RWPE1 (cell line): ENCODE data around the gene CST8.

ENCODE experiments used
- CTCF ChIA-PET: fragments of 350-600 bp; sonication (Branson Sonifier 250); formaldehyde crosslinking; extraction: SDS; loops from one replicate; lab custom pipeline; 2021; lab: Yijun Ruan, JAX
- POLR2A ChIA-PET: fragments of 400-600 bp; formaldehyde crosslinking; extraction: SDS; loops from one replicate; lab custom pipeline; 2020; ENCODE audit warnings: antibody characterized with exemption; ENCODE audit not compliant: low non-redundant PET; lab: Yijun Ruan, JAX
- DNase-seq: peaks from one replicate; pipeline ENCODE4 v3.0.0; 2012; ENCODE audit warnings: low spot score
- H3K27ac ChIP-seq: fragments of 450-650 bp; 2 replicates; pipeline ENCODE4 v1.5.1; 2017
- TF ChIP-seq, protein P1 (sequence below): fragments of 450-650 bp; conservative IDR thresholded peaks from 2 replicates; pipeline ENCODE4 v1.5.1; 2017; ENCODE audit warnings: low read depth, mild to moderate bottlenecking

The CST8 gene

DNA sequence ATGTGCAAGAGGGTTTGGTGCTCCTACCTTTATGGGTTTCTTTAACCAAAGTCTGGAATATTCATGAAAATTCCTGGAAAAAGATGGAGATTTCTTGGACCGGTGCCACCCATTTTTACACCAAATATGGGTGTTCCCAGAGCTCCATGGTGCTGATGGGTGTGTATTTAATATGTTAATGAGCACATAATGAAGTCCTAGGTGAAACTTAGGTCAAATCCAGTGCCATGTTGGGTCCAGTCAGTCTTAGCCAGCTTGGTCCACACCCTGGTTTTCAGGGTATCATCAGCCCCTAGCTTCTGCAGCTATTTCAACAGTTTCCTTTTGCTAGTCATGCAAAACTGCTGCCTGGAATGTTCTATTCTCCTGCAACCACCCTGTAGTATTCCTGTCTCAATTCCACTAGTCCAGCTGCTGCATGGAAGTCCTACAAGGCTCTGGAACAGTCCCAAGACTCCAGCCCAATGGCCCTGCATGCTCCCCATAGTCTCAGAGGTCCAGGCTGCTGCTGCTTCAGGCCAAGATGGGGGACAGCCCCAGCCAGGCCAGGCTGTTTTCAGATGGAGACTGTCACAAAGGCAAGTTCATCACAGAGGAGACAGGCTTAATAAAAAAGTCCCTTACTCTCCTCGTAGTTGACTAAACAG, 45.5 kb downstream of the CST8 start:
- DNase-seq, result no peak
- ChIA-PET CTCF (no interaction called here), POLR2A (no interaction called here)
- TF ChIP-seq, protein P1, sequence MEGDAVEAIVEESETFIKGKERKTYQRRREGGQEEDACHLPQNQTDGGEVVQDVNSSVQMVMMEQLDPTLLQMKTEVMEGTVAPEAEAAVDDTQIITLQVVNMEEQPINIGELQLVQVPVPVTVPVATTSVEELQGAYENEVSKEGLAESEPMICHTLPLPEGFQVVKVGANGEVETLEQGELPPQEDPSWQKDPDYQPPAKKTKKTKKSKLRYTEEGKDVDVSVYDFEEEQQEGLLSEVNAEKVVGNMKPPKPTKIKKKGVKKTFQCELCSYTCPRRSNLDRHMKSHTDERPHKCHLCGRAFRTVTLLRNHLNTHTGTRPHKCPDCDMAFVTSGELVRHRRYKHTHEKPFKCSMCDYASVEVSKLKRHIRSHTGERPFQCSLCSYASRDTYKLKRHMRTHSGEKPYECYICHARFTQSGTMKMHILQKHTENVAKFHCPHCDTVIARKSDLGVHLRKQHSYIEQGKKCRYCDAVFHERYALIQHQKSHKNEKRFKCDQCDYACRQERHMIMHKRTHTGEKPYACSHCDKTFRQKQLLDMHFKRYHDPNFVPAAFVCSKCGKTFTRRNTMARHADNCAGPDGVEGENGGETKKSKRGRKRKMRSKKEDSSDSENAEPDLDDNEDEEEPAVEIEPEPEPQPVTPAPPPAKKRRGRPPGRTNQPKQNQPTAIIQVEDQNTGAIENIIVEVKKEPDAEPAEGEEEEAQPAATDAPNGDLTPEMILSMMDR, result no peak
- H3K27ac ChIP-seq, result no peak overlapping the region

- H3K27ac ChIP-seq, result no peak overlapping the region
- TF ChIP-seq, protein P1, result no peak
- DNase-seq, result no peak
- ChIA-PET POLR2A (no interaction called here), CTCF (no interaction called here)
Measured at GRCh38 chr20:23537030-23537429, 46.1 kb downstream of the CST8 start.

DNA sequence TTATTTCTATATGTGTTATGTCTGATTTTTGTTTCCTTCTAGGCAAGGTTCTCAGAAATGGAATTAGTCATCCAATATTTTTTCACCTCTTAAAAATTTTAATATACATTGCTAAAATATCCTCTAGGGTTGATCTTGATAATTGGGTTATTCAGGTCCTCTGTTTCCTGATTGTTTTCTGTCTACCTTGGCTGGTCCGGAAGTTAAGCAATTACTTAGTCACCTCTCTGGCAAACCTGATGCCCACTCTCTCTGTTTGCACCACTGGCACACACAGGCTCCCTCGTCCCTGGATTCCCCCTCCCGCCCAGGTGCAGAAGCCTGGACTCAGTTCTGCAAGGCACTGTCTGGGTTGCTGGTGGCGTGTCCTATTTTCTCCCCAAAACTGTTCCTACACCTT, 49.7 kb downstream of the CST8 start:
- CTCF ChIA-PET, result no interaction called here
- peak overlapping the region; percentile 48 for H3K27ac ChIP-seq
- peak; percentile 79 for DNase-seq
- POLR2A ChIA-PET, result no interaction called here
- TF ChIP-seq, protein P1, result no peak

GRCh38 chr20:23541330-23541729, 50.4 kb downstream of the CST8 start:
- ChIA-PET POLR2A (no interaction called here), CTCF (no interaction called here)
- DNase-seq, result peak; percentile 83
- H3K27ac ChIP-seq, result peak overlapping the region; percentile 48
- TF ChIP-seq, protein P1, result no peak

GRCh38 chr20:23541776-23542175, 50.9 kb downstream of the CST8 start:
- no peak for DNase-seq
- ChIA-PET CTCF (no interaction called here), POLR2A (no interaction called here)
- TF ChIP-seq, protein P1, result no peak
- H3K27ac ChIP-seq, result no peak overlapping the region

- TF ChIP-seq, protein P1, result no peak
- H3K27ac ChIP-seq, result no peak overlapping the region
- no peak for DNase-seq
- ChIA-PET POLR2A (no interaction called here), CTCF (no interaction called here)
Measured at GRCh38 chr20:23542801-23543200, 51.9 kb downstream of the CST8 start.
